Heart left ventricle (tissue), 13 donors: Measurements from ENCODE around the gene EIF4G1.

Experiments used
- POLR2A ChIP-seq, 2 donors: fragments of 450-650 bp; IDR thresholded peaks; one replicate each; pipeline ENCODE4 v1.6.1; 2017; ENCODE audit warnings: antibody characterized with exemption in 2 of 2, mild to moderate bottlenecking in 2 of 2, moderate library complexity in 2 of 2
- TF ChIP-seq, protein P1 (sequence below), 12 donors: fragments of 200-600 bp; sonication (generic) in 4 of 12; IDR thresholded peaks; one replicate each; pipeline versions ENCODE4 v1.5.0 to v1.8.0; 2018 to 2022; ENCODE audit warnings: antibody characterized with exemption in 12 of 12, mild to moderate bottlenecking in 5 of 12
- donor health status: ischemic (EF 13 %, LVEDD 7.1; RV severe dilation, severe dysfunction).
- donor health status: DM: no; HTN: yes; CAD: no.
- donor health status: DM: no; HTN: no; CAD: no.
- donor health status: ischemic (EF 25% LVEDD 6.9; RV normal size, moderate dysfunction).
- donor health status: ischemic (EF 25% LVEDD 5.7; RV mildly dilated, moderate dysfunction).
- donor health status: ischemic (EF 35%, LVEDD 5.7; RV mildly dilated, moderate dysfunction).
- donor health status: nonischemic (EF 11% LVEDD 7.7; RV severe dilation, severe dysfunction).
- donor health status: DM: yes; HTN: yes; CAD: no.
- donor health status: PGD.
- donor health status: ischemic (EF 29% LVEDD 5.4; RV normal size, mild dysfunction).
- donor health status: nonischemic (EF 23%, LVEDD 6.1; RV moderate dilation, normal function).

DNA sequence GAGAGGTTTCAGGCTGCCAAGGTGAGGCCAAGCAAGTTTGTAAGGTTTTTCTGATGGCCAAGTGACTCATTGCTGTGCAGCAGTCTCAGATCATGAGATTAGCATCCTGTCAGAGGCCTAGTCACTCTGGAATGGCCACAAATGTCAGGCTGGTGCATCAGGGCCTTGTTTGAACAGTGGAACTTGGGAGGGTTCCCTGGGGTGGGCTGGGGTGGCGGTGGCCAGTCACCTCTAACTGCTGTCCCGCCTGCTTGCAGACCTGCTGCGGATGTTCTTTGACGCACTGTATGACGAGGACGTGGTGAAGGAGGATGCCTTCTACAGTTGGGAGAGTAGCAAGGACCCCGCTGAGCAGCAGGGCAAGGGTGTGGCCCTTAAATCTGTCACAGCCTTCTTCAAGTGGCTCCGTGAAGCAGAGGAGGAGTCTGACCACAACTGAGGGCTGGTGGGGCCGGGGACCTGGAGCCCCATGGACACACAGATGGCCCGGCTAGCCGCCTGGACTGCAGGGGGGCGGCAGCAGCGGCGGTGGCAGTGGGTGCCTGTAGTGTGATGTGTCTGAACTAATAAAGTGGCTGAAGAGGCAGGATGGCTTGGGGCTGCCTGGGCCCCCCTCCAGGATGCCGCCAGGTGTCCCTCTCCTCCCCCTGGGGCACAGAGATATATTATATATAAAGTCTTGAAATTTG is 20.2 kb downstream of the EIF4G1 start:
- TF ChIP-seq, protein P1, sequence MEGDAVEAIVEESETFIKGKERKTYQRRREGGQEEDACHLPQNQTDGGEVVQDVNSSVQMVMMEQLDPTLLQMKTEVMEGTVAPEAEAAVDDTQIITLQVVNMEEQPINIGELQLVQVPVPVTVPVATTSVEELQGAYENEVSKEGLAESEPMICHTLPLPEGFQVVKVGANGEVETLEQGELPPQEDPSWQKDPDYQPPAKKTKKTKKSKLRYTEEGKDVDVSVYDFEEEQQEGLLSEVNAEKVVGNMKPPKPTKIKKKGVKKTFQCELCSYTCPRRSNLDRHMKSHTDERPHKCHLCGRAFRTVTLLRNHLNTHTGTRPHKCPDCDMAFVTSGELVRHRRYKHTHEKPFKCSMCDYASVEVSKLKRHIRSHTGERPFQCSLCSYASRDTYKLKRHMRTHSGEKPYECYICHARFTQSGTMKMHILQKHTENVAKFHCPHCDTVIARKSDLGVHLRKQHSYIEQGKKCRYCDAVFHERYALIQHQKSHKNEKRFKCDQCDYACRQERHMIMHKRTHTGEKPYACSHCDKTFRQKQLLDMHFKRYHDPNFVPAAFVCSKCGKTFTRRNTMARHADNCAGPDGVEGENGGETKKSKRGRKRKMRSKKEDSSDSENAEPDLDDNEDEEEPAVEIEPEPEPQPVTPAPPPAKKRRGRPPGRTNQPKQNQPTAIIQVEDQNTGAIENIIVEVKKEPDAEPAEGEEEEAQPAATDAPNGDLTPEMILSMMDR (IDR thresholded peaks at IDR 0.05) = no peak
- TF ChIP-seq POLR2A (IDR thresholded peaks at IDR 0.05) = no peak
